Stimulated activated effector memory CD8-positive, alpha-beta T cell treated with anti-CD3 and anti-CD28 coated beads, Interleukin-12 subunit alpha, Interleukin-12 subunit beta, amount 100 ng/mL, for 72 hours (primary cell): ENCODE measurements around the gene SMYD5.
A peak's percentile ranks its signal among the peaks of the same experiment; 100 is the strongest.
"Not testable (repeated sequence)": the region's sequence is repeated elsewhere in the genome, so short reads cannot be mapped to it uniquely, and the experiment has no call there.

ENCODE experiments used
- ATAC-seq: fragments of 150-1000 bp; cut with Tn5 transposase; 2 replicates; pipeline ENCODE4 v1.10.0; 2021
- DNase-seq, 2 donors: peaks; one replicate each; pipeline ENCODE4 v3.0.0; 2021 to 2022; ENCODE audit warnings: low spot score in 2 of 2
- H3K27ac Mint-ChIP-seq: one replicate; pipeline ENCODE4 v1.8.0; 2022; ENCODE audit warnings: mild to moderate bottlenecking, mixed read lengths
- H3K36me3 Mint-ChIP-seq: one replicate; pipeline ENCODE4 v1.8.0; 2022; ENCODE audit warnings: mild to moderate bottlenecking, mixed read lengths
- H3K4me1 Mint-ChIP-seq: one replicate; pipeline ENCODE4 v1.8.0; 2022; ENCODE audit warnings: mixed read lengths
- H3K4me3 Mint-ChIP-seq: one replicate; pipeline ENCODE4 v1.8.0; 2022; ENCODE audit warnings: mild to moderate bottlenecking, mixed read lengths
- H3K9me3 Mint-ChIP-seq: one replicate; pipeline ENCODE4 v1.8.0; 2022; ENCODE audit warnings: mixed read lengths

SMYD5 gene

DNA sequence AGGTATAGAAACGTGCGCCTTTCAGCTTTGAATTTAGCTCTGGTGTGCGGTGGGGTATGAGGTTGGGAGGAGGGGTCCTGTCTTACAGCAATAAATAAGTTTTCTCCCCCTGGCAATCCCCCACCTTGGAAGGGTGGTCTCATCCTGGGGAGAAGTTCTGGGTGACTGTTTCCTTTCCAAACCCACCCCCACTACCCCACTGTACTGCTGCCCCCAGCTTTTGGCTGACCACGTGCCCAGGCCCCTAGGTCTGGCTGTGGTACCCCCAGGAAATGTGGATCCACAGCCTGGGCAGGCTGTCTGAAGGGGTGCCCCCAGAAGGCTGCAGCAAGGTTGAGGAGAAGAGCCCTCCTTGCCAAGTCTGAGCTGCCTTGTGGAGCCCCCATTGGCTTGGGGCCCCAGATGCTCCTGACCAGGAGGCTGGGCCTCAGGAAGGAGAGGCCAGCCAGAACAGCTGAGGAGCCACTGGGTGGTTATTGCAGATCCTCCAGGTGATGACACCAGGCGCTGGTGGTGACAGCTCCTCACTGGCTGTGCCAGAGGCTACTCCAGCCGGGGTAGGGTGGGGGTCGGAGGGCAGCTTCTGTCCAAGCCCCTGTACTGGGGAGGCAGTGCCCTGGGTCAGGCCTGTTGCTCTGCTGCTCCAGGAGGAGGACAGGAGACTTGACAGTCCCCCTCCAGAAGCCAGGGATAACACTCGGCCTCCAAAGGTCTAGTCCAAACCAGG is 44.3 kb downstream of the SMYD5 start:
- H3K4me3 Mint-ChIP-seq, result no peak overlapping the region
- ATAC-seq, result no peak
- H3K27ac Mint-ChIP-seq, result no peak overlapping the region
- H3K4me1 Mint-ChIP-seq, result peaks cover 18% of the 10 kb centered on the region
- no peak for DNase-seq
- peaks cover 48% of the 10 kb centered on the region for H3K36me3 Mint-ChIP-seq
- no peaks in the 10 kb centered on the region for H3K9me3 Mint-ChIP-seq

DNA sequence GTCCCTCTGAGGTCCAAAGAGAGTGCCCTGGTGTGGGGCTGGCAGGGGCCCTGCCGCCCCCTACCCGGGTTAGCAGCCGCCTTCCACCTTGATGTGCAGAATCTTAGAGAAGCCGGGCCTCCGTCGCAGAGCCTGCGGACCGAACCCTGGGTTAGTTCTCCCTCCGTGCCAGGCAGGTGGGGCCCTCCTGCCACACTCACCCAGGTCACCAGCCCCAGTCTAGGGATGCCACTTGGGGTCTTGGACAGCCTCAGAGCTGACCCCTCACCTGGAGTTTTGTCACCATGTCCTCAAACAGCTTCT is 44.8 kb downstream of the SMYD5 start:
- H3K9me3 Mint-ChIP-seq, result no peaks in the 10 kb centered on the region
- peaks cover 18% of the 10 kb centered on the region for H3K4me1 Mint-ChIP-seq
- H3K27ac Mint-ChIP-seq, result peak overlapping the region; percentile 63
- peaks cover 48% of the 10 kb centered on the region for H3K36me3 Mint-ChIP-seq
- DNase-seq (no peak), ATAC-seq (no peak)
- no peak overlapping the region for H3K4me3 Mint-ChIP-seq

DNA sequence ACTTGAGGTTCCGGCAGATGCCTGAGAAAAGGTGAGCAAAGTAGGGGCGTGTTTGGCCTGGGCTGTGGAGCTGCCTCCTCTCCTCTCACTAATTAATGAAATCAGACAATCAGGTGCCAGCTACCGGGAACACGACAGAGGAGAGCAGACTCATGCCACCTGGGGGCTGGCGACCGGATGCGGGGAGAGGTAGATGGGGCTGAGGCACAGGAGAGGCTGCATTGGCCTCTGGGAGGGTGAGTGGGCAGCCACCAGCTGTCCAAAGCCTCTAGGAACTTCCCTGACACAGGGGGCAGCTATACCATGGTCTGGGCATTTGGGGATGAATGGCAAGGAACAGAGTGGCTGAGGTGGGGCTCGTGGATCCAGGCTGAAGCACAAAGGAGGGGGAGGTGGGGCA is 45.2 kb downstream of the SMYD5 start:
- no peak overlapping the region for H3K4me3 Mint-ChIP-seq
- peaks cover 18% of the 10 kb centered on the region for H3K4me1 Mint-ChIP-seq
- peaks cover 48% of the 10 kb centered on the region for H3K36me3 Mint-ChIP-seq
- ATAC-seq (no peak), DNase-seq (no peak)
- H3K9me3 Mint-ChIP-seq, result no peaks in the 10 kb centered on the region
- H3K27ac Mint-ChIP-seq, result peak overlapping the region; percentile 63

DNA sequence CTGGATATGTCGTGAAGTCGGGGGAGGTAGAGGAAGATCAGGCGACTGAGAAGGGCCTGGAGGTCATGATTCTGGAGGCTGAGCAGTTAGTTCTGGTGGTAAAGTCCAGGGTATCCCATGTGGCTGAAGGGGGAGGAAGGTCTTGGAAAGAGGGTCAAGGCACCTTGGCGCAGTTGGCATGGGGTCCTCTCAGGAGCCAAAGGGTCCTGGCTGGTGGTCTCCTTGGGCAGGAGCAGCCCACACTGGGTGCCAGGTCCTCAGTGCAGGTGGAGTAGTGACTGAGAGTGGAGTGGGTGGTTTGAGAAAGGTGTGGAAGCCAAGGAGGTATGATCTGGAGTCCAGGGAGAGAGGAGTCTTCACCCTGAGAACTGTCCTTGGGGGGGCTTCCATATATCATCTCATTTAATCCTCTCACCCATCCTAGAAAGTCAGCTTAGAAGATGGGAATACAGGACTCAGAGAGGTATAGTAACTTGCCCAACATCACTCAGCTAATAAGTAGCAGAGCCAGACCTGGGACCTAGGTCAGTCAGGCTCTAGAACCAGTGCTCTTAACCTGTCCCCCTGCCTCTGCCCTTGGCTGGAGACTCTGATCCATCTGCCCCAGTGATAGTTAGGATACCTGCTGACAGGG is 45.8 kb downstream of the SMYD5 start:
- Mint-ChIP-seq H3K4me1 (peaks cover 18% of the 10 kb centered on the region), H3K4me3 (no peak overlapping the region), H3K27ac (peak overlapping the region; percentile 63), H3K36me3 (peaks cover 46% of the 10 kb centered on the region), H3K9me3 (no peaks in the 10 kb centered on the region)
- ATAC-seq (no peak), DNase-seq (no peak)

DNA sequence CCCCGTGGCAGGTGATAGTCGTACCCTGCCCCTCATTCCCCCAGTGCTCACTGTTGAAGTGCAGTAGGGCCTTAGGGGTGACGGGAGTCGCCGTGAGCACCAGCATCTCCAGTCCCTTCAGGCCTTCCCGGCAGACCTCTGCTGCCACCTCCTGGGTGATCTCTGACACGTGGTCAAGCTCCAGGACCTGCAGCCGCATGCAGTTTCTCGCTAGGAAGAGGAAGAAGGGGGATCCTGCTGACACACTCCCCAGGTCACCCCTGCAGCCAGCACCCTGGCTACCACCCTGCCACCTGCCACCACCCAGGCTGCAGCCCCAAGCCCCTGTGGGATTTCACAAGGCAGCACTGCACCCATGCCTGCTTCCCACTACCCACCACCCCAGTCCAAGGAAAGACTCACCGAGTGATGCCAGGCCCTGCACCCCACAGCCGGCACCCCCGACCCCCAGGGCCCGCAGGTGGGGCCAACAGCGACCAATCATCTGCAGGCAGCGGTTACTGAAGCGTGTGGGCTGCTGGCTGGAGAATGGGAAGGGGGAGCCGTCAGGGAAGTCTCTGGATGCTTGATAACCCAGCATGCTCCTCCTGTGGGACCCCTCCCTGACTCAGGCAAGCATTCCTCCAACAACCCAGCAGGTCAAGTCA is 46.4 kb downstream of the SMYD5 start:
- peak overlapping the region; percentile 63 for H3K27ac Mint-ChIP-seq
- H3K9me3 Mint-ChIP-seq, result no peaks in the 10 kb centered on the region
- no peak overlapping the region for H3K4me3 Mint-ChIP-seq
- no peak for ATAC-seq
- peaks cover 39% of the 10 kb centered on the region for H3K36me3 Mint-ChIP-seq
- DNase-seq, result no peak
- peaks cover 18% of the 10 kb centered on the region for H3K4me1 Mint-ChIP-seq

DNA sequence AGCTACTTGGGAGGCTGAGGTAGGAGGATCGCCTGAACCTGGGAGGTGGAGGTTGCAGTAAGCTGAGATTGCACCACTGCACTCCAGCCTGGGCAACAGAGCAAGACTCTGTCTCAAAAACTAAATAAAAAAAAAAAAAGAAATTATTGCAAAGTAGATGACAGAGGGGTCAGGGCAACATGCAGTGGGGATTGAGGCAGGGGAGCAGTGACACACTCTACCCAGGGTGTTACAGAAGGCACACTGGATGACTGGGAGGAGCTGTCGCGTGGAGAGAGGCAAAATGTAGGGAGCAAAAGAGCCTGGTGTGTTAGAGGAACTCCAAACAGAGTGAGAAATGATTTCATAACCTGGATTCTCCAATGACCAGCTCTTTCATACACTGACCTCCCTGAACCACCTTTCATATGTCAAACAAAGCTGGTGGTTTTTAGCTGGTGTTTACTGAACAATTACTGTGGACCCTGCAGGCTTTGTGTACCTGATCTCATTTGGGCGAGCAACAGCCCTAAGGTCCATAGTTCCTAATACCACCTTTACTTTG is 48.1 kb downstream of the SMYD5 start:
- Mint-ChIP-seq H3K9me3 (no peaks in the 10 kb centered on the region), H3K4me1 (peaks cover 12% of the 10 kb centered on the region), H3K4me3 (no peak overlapping the region), H3K36me3 (peaks cover 37% of the 10 kb centered on the region), H3K27ac (peak overlapping the region; percentile 3)
- DNase-seq (no peak), ATAC-seq (no peak)

DNA sequence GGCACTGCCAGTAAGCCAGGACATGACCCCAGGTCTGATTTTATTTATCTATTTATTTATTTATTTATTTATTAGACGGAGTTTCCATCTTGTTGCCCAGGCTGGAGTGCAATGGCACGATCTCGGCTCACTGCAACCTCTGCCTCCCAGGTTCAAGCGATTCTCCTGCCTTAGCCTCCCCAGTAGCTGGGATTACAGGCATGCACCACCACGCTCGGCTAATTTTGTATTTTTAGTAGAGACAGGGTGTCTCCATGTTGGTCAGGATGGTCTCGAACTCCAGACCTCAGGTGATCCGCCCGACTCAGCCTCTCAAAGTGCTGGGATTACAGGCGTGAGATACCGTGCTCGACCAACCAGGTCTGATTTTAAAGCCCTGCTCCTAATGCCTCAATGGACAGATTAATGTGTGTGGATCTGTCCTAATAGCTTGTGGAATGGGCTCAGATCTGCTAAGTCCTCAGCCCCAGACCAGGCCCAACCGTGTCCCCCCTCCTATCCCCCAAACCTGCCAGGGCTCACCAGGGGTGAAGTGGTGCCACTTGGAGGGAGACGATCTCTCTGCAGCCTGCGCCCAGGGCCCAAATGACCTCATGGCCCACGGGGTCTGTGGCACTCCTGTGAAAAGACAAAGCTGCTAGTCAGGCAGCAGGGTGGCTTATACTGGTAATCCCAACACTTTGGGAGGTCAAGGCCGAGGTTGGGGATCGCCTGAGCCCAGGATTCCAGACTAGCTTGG is 48.8 kb downstream of the SMYD5 start:
- H3K36me3 Mint-ChIP-seq, result peaks cover 37% of the 10 kb centered on the region
- not testable (repeated sequence) for DNase-seq, H3K9me3 Mint-ChIP-seq, ATAC-seq, H3K4me3 Mint-ChIP-seq
- peaks cover 13% of the 10 kb centered on the region for H3K4me1 Mint-ChIP-seq
- H3K27ac Mint-ChIP-seq, result peak overlapping the region; percentile 54

DNA sequence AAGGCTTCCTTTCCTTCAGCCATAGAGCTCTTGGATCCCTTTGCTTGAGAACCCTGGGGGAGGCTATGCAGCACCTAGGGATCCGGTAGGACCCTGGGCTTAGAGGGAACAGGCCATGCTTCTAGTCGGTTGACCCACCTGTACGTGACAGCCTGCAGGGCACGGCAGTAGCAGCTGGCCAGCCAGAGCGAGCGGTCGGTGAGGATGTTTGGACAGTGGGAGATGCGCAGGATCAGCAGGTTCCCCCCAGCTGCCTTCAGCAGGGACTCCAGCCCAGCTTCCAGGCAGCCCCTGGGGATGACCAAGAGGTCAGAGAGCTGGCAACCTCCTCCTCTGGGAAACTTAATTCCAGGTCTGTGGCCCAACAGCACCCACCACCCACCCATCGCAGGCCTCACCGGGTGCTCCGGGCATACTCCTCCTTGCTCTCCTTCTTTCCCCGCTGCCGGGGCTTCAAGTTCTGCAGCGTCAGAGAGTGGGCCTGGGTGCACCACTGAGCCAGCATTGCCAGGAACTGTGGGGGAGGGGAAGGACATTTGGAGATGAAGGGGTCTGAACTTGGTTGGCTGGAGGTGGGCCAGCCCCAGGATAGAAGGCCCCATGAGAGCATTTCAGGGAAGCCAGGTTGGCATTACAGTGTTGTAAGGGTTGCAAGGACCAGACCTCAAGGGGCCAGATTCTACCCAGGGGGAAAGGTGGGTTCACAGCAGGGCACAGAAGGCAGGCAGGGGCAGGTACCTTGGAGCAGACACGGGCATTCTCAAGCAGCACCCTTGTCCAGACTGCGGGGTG is 49.7 kb downstream of the SMYD5 start:
- H3K27ac Mint-ChIP-seq, result peak overlapping the region; percentile 54
- no peaks in the 10 kb centered on the region for H3K9me3 Mint-ChIP-seq

DNA sequence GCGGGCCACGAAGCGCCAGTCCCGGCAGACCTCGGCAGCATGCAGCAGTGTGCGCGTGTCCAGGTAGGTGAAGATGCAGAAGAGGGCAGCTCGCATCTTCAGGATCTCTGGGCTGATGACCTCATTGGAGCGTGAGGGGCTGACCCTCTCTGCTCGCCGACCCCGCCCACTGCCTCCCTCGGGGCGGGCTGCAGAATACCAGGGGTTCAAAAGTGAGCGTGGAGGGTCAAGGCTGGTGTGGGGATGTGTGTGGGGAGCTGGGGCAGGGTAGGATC is 50.2 kb downstream of the SMYD5 start:
- Mint-ChIP-seq H3K4me1 (peaks cover 19% of the 10 kb centered on the region), H3K9me3 (no peaks in the 10 kb centered on the region), H3K4me3 (no peak overlapping the region), H3K27ac (no peak overlapping the region), H3K36me3 (peaks cover 34% of the 10 kb centered on the region)
- no peak for ATAC-seq
- DNase-seq, result no peak

More for the DNA sequence above, 49.7 kb downstream of the SMYD5 start:
- DNase-seq (no peak), ATAC-seq (no peak)
- Mint-ChIP-seq H3K4me1 (peaks cover 19% of the 10 kb centered on the region), H3K4me3 (no peak overlapping the region), H3K36me3 (peaks cover 37% of the 10 kb centered on the region)

DNA sequence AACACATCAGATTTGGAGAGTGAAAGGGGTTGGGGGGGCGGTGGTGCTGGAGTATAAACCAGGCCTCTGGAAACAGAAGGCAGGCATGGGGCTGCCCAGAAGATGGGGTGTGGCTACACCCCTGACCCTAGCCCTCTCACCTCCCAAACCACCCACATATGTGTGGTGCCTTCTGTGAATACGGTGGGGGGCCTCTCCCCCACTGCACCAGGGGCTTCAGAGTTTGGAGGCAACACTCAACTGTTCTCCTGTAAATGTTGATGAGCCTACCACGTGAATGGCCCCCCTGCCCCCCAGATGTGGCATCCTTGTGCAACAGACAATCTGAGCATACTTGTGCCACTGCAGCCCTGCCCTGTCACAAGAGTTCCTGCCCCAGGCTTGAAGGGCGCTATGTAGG is 50.7 kb downstream of the SMYD5 start:
- H3K9me3 Mint-ChIP-seq, result no peaks in the 10 kb centered on the region
- H3K4me1 Mint-ChIP-seq, result peaks cover 19% of the 10 kb centered on the region
- peaks cover 29% of the 10 kb centered on the region for H3K36me3 Mint-ChIP-seq
- ATAC-seq (no peak), DNase-seq (no peak)
- H3K4me3 Mint-ChIP-seq, result no peak overlapping the region
- H3K27ac Mint-ChIP-seq, result no peak overlapping the region

DNA sequence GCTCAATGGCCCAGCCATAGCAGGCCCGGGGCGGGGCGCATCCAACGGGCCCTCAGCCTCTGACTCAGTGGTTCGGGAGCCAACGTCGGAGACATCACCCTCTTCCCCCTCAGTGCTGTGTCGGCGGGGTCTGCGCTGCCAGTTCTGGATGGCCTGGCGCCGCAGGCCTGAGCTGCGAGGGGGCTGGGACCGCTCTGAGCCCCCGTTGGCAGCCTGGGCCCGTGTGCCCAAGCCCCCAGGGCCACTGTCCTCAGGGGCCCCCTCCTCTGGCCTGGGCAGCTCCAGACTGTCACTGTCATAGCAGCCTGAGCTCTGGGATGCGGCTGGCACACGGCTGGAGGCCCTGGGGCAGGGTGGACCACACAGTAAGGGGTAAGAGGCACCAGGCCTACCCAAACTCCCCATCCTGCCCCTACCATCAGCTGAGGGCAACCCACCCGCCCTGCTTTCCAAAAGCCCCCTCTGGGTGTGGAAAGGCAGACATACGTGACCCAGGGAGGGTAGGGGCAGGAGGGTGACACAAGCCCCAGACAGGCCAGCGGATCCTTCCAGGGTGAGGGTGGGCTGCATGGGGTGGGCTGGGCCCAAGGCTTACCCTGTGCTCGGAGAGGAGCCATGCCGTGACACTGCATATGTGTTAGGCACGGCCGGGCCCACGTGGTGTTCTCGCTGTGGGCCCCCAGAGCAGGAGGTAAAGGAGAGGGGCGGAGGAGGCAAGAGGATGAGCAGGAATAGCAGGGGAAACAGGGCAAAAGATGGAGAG is 51.4 kb downstream of the SMYD5 start:
- ATAC-seq, result no peak
- Mint-ChIP-seq H3K36me3 (peaks cover 26% of the 10 kb centered on the region), H3K4me1 (peaks cover 20% of the 10 kb centered on the region), H3K9me3 (no peaks in the 10 kb centered on the region), H3K4me3 (no peak overlapping the region), H3K27ac (no peak overlapping the region)
- DNase-seq, result no peak

DNA sequence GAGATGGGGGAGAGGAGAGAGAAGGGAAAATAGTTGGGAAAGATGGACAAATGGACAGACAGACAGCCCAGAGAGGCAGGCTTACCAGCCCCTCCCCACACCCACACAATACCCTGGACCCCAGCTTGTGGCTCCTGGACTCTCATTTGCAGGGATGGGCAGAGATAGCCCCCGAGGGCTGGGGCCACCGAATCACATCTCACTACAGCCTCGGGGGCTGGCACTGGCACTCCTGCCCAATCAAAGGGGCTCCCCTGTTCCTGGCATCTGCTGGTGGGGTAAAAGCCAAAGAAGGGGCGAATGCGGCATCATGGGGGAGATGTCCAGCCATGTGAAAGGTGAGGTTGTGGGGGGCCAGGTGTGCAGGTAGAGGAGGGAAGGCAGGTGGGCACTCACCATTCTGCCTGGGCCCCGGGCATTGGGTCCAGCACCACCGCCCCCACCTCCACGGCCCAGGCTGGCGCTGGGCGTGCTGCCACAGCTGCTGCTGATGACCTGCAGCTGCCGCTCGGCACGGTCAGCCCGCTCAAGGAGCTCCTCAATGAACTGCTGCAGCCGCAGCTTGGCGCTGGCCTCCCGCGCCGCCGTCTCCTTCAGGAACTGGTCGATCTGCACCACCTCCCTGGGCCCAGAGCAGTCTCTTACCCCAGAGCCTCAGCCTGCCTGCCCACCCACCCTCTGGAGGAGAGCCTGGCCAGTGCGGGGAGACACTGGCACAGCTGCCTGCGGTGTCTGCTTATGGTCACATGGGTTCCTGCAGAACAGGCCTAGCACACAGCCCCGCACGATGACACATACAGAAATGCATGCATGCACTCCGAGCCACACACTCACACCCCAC is 52.2 kb downstream of the SMYD5 start:
- no peak for ATAC-seq
- Mint-ChIP-seq H3K9me3 (no peaks in the 10 kb centered on the region), H3K4me1 (peaks cover 27% of the 10 kb centered on the region), H3K4me3 (no peak overlapping the region), H3K36me3 (peaks cover 31% of the 10 kb centered on the region), H3K27ac (no peak overlapping the region)
- no peak for DNase-seq

DNA sequence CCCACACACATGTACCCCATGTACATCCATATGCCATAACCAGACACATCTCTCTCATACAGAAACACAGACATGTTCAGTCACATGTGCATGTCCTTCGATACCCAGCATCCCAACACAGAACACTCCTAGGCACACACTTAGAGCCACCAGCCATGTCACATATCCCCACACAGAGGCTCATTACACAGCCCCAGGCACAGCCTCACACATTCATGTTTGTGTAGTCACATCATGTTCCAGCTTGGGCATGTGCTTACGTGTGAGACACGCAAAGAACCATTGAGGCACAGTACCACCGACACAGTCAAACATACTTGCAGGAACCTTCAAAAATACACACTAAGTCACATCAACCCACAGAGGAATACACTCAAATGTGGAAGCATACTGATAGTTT is 53.0 kb downstream of the SMYD5 start:
- H3K4me3 Mint-ChIP-seq, result no peak overlapping the region

More for the DNA sequence above, 53.0 kb downstream of the SMYD5 start:
- no peak for DNase-seq
- peaks cover 31% of the 10 kb centered on the region for H3K36me3 Mint-ChIP-seq
- no peak overlapping the region for H3K27ac Mint-ChIP-seq
- ATAC-seq, result no peak
- H3K4me1 Mint-ChIP-seq, result peaks cover 27% of the 10 kb centered on the region
- no peaks in the 10 kb centered on the region for H3K9me3 Mint-ChIP-seq
